ENCODE measurements around the gene LRMDA. TPM values are rescaled to one million over a fixed set of nuclear protein-coding genes. Genes with fewer than 3 reads are reported as not detected.

LRMDA gene
- total and polyA plus RNA-seq, 2 donors from 2014 or later = 23.2 to 48.6 TPM

DNA sequence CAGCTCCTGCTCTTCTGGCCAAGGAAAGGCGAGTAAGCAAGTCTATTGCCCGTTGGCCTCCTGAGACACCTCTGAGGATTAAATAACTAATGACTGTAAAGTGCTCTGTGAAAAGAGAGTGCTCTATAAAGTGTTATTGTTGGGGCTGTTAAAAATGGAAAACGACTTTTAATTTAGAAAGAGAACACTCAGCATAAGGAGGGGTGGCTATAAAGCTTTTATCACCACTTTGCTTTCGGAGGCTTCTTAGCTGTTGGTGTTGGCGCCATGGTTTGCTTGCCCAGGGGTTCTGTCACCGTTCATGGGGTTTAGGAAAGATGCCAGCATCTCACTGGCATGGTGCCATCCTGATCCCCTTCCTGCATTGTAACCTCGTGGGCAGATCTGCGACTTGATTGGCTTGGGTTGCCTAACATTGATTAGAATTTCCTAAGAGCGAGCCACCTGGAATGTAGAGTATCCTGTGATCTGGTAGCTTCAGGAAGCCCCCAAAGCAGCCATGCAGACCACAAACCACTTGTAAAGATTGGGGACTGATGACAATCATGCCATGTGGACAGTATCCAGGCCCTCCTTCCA, 509.9 kb downstream of the LRMDA start:
- no peaks in the 10 kb centered on the region for H3K36me3 ChIP-seq (ENCODE audit: control insufficient read depth in 2 of 3, insufficient read depth in 3 of 3, low read length in 3 of 3)

DNA sequence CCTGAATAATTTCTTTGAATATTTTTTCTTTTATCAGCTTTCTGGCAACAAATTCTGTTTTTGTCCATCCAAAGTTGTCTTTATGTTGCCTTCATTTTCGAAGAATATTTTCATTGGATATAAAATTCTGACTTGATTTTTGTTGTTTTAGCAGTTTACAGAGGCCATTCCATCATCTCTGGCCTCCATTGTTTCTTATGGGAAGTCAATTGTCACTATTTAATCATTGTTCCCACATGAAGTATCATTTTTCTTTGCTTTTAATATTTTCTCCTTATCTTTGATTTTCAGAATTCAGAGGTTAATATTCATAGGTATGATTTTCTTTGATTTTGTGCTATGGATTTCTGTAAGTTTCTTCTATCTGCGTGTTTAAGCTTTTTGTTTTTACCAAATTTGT, 512.6 kb downstream of the LRMDA start:
- FAIRE-seq = no peak
- intact Hi-C loops (cut with DNase I) = no loop called here

More for the DNA sequence above, 509.9 kb downstream of the LRMDA start:
- H3K9me3 ChIP-seq (ENCODE audit: control insufficient read depth in 2 of 3, insufficient read depth in 1 of 3, low read length in 3 of 3) = peaks cover 0 to 5% (median 0%) of the 10 kb centered on the region in 3 donors
- H3K27ac ChIP-seq (ENCODE audit: low read depth in 2 of 2, low read length in 2 of 2) = no peak overlapping the region
- intact Hi-C loops (cut with DNase I) = no loop called here
- no peak for FAIRE-seq
- no peaks in the 10 kb centered on the region for H3K27me3 ChIP-seq (ENCODE audit: control insufficient read depth, insufficient read depth, low read length)
- no peak for DNase-seq
- H3K4me1 ChIP-seq (ENCODE audit: control insufficient read depth in 2 of 3, insufficient read depth in 2 of 3, low read depth in 1 of 3, low read length in 3 of 3) = no peaks in the 10 kb centered on the region
- TF ChIP-seq, protein P1, sequence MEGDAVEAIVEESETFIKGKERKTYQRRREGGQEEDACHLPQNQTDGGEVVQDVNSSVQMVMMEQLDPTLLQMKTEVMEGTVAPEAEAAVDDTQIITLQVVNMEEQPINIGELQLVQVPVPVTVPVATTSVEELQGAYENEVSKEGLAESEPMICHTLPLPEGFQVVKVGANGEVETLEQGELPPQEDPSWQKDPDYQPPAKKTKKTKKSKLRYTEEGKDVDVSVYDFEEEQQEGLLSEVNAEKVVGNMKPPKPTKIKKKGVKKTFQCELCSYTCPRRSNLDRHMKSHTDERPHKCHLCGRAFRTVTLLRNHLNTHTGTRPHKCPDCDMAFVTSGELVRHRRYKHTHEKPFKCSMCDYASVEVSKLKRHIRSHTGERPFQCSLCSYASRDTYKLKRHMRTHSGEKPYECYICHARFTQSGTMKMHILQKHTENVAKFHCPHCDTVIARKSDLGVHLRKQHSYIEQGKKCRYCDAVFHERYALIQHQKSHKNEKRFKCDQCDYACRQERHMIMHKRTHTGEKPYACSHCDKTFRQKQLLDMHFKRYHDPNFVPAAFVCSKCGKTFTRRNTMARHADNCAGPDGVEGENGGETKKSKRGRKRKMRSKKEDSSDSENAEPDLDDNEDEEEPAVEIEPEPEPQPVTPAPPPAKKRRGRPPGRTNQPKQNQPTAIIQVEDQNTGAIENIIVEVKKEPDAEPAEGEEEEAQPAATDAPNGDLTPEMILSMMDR (IDR thresholded peaks at IDR 0.05; ENCODE audit: borderline replicate concordance, extremely low read depth, insufficient read depth) = no peak
- no peak overlapping the region for H3K4me3 ChIP-seq (ENCODE audit: low read length in 3 of 3)
- no peak overlapping the region for H3K9ac ChIP-seq (ENCODE audit: low read length in 3 of 3)

DNA sequence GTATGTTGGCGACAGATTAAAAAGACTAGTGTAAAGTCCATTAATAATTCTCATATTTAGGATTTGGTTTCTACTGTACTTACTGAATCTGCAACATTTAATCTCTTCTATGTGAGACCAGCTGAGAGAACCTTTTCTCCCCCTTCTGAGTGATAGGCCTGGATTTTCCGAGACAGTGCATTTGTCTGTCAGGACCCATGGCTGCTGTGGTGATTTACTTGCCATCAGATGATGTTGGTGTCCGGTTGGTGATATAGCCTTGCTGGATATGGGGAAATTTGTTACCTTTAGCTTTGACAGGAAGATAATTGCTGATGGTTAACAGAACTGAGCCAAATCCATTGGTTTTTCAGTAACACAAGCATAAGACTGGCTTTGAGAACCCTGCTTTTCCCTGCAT, 517.2 kb downstream of the LRMDA start:
- DNase-seq (no peak), FAIRE-seq (no peak)
- TF ChIP-seq, protein P1 (IDR thresholded peaks at IDR 0.05; ENCODE audit: borderline replicate concordance, extremely low read depth, insufficient read depth) = no peak
- H3K9me3 ChIP-seq (ENCODE audit: control insufficient read depth in 2 of 3, insufficient read depth in 1 of 3, low read length in 3 of 3) = peaks cover 0 to 5% (median 0%) of the 10 kb centered on the region in 3 donors
- peaks cover 0 to 2% (median 0%) of the 10 kb centered on the region in 3 donors for H3K4me1 ChIP-seq (ENCODE audit: control insufficient read depth in 2 of 3, insufficient read depth in 2 of 3, low read depth in 1 of 3, low read length in 3 of 3)
- no peaks in the 10 kb centered on the region for H3K27me3 ChIP-seq (ENCODE audit: control insufficient read depth, insufficient read depth, low read length)
- intact Hi-C loops (cut with DNase I) = no loop called here
- H3K27ac ChIP-seq (ENCODE audit: low read depth in 2 of 2, low read length in 2 of 2) = no peak overlapping the region
- H3K36me3 ChIP-seq (ENCODE audit: control insufficient read depth in 2 of 3, insufficient read depth in 3 of 3, low read length in 3 of 3) = no peaks in the 10 kb centered on the region
- no peak overlapping the region for H3K9ac ChIP-seq (ENCODE audit: low read length in 3 of 3)
- no peak overlapping the region for H3K4me3 ChIP-seq (ENCODE audit: low read length in 3 of 3)

More for the DNA sequence above, 512.6 kb downstream of the LRMDA start:
- TF ChIP-seq, protein P1 (IDR thresholded peaks at IDR 0.05; ENCODE audit: borderline replicate concordance, extremely low read depth, insufficient read depth) = no peak
- H3K4me1 ChIP-seq (ENCODE audit: control insufficient read depth in 2 of 3, insufficient read depth in 2 of 3, low read depth in 1 of 3, low read length in 3 of 3) = no peaks in the 10 kb centered on the region
- no peak overlapping the region for H3K9ac ChIP-seq (ENCODE audit: low read length in 3 of 3)
- DNase-seq = no peak
- H3K36me3 ChIP-seq (ENCODE audit: control insufficient read depth in 2 of 3, insufficient read depth in 3 of 3, low read length in 3 of 3) = no peaks in the 10 kb centered on the region
- no peaks in the 10 kb centered on the region for H3K27me3 ChIP-seq (ENCODE audit: control insufficient read depth, insufficient read depth, low read length)
- H3K27ac ChIP-seq (ENCODE audit: low read depth in 2 of 2, low read length in 2 of 2) = no peak overlapping the region
- no peak overlapping the region for H3K4me3 ChIP-seq (ENCODE audit: low read length in 3 of 3)
- peaks cover 0 to 5% (median 0%) of the 10 kb centered on the region in 3 donors for H3K9me3 ChIP-seq (ENCODE audit: control insufficient read depth in 2 of 3, insufficient read depth in 1 of 3, low read length in 3 of 3)
